IMR-90 (cell line): ENCODE results near the gene TCN1. TPM values are rescaled to one million over a fixed set of nuclear protein-coding genes. Genes with fewer than 3 reads are reported as not detected.

Experiments used
- ATAC-seq: fragments of 200-7000 bp; cut with Tn5 transposase; 2 replicates; pipeline ENCODE4 v1.9.1; 2020; ENCODE audit warnings: low read depth, mild to moderate bottlenecking, moderate library complexity
- BruUV-seq: library from RNA; stranded (reverse); fragments of 400-500 nt; replicated peaks from 2 replicates; lab custom pipeline; 2021; lab: Mats Ljungman, UMichigan
- CTCF ChIA-PET: fragments of 300-600 bp; formaldehyde crosslinking; extraction: SDS; loops from one replicate; lab custom pipeline; 2021; ENCODE audit warnings: antibody characterized with exemption; lab: Yijun Ruan, JAX
- POLR2A ChIA-PET: fragments of 300-600 bp; sonication (Branson Sonifier 250); formaldehyde crosslinking; loops from one replicate; lab custom pipeline; 2022; ENCODE audit warnings: antibody characterized with exemption; ENCODE audit not compliant: unreplicated experiment; lab: Charles Lee
- DNase-seq: peaks from one replicate; pipeline ENCODE4 v3.0.0; 2013
- H2AFZ ChIP-seq: replicated peaks from 2 replicates; pipeline ENCODE3; 2013; ENCODE audit warnings: low read length, mild to moderate bottlenecking; ENCODE audit not compliant: poor library complexity
- H2AK5ac ChIP-seq: 2 replicates; pipeline ENCODE4 v1.6.1; 2013; ENCODE audit warnings: low read depth, low read length, inconsistent platforms
- H2AK9ac ChIP-seq: replicated peaks from 2 replicates; pipeline ENCODE3; 2013; ENCODE audit warnings: mild to moderate bottlenecking, low read depth, low read length, moderate library complexity; ENCODE audit not compliant: poor library complexity
- H2BK120ac ChIP-seq: 2 replicates; pipeline ENCODE4 v1.6.1; 2013; ENCODE audit warnings: low read depth, low read length, inconsistent platforms
- H2BK15ac ChIP-seq: 3 replicates; pipeline ENCODE4 v1.6.1; 2013; ENCODE audit warnings: low read depth, low read length, inconsistent platforms
- H2BK20ac ChIP-seq: 2 replicates; pipeline ENCODE4 v1.6.1; 2013; ENCODE audit warnings: low read depth, mild to moderate bottlenecking, inconsistent platforms, low read length, moderate library complexity
- H2BK5ac ChIP-seq: 2 replicates; pipeline ENCODE4 v1.6.1; 2013; ENCODE audit warnings: mild to moderate bottlenecking, low read depth, low read length, inconsistent platforms; ENCODE audit not compliant: poor library complexity, severe bottlenecking
- H3K14ac ChIP-seq: replicated peaks from 2 replicates; pipeline ENCODE4 v1.6.1; 2013; ENCODE audit warnings: low read depth, low read length, inconsistent platforms
- H3K18ac ChIP-seq: 2 replicates; pipeline ENCODE4 v1.6.1; 2013; ENCODE audit warnings: low read depth, low read length, control low read depth
- H3K23ac ChIP-seq: 2 replicates; pipeline ENCODE4 v1.6.1; 2013; ENCODE audit warnings: low read depth, low read length, inconsistent platforms
- H3K27ac ChIP-seq: 2 replicates; pipeline ENCODE4 v1.5.1; 2013; ENCODE audit warnings: mild to moderate bottlenecking, control low read depth, low read length; ENCODE audit not compliant: insufficient read depth
- H3K27me3 ChIP-seq: 2 replicates; pipeline ENCODE4 v1.6.1; 2013; ENCODE audit warnings: low read length; ENCODE audit not compliant: control insufficient read depth, insufficient read depth
- H3K36me3 ChIP-seq: 2 replicates; pipeline ENCODE4 v1.6.1; 2013; ENCODE audit warnings: low read length, mixed read lengths; ENCODE audit not compliant: control insufficient read depth, insufficient read depth
- H3K4ac ChIP-seq: 2 replicates; pipeline ENCODE4 v1.6.1; 2013; ENCODE audit warnings: low read depth, low read length, inconsistent platforms
- H3K4me1 ChIP-seq: 2 replicates; pipeline ENCODE4 v1.6.1; 2013; ENCODE audit warnings: low read length, mixed read lengths; ENCODE audit not compliant: control insufficient read depth, insufficient read depth
- H3K4me2 ChIP-seq: 2 replicates; pipeline ENCODE4 v1.6.1; 2013; ENCODE audit warnings: low read depth, mild to moderate bottlenecking, control low read depth, low read length, moderate library complexity
- H3K4me3 ChIP-seq: 2 replicates; pipeline ENCODE4 v1.5.1; 2013; ENCODE audit warnings: low read depth, mild to moderate bottlenecking, control low read depth, low read length, moderate library complexity; ENCODE audit not compliant: insufficient read depth
- H3K56ac ChIP-seq: 2 replicates; pipeline ENCODE4 v1.6.1; 2013; ENCODE audit warnings: low read length, inconsistent platforms; ENCODE audit not compliant: insufficient read depth; ENCODE audit errors: extremely low read depth
- H3K79me1 ChIP-seq, 2 experiments: 2 replicates each; pipeline ENCODE4 v1.6.1; 2013; ENCODE audit warnings: low read length in 2 of 2, inconsistent platforms in 1 of 2, low read depth in 1 of 2
- H3K9ac ChIP-seq: 2 replicates; pipeline ENCODE4 v1.6.1; 2013; ENCODE audit warnings: low read depth, low read length, control low read depth
- H3K9me1 ChIP-seq: 2 replicates; pipeline ENCODE4 v1.6.1; 2013; ENCODE audit warnings: low read length, inconsistent platforms; ENCODE audit not compliant: insufficient read depth
- H3K9me3 ChIP-seq: 2 replicates; pipeline ENCODE4 v1.6.1; 2013; ENCODE audit warnings: low read length; ENCODE audit not compliant: control insufficient read depth, insufficient read depth
- H4K20me1 ChIP-seq: 2 replicates; pipeline ENCODE4 v1.6.1; 2013; ENCODE audit warnings: low read length, inconsistent platforms; ENCODE audit not compliant: insufficient read depth
- H4K5ac ChIP-seq: 2 replicates; pipeline ENCODE4 v1.6.1; 2013; ENCODE audit warnings: mild to moderate bottlenecking, low read depth, low read length, control low read depth
- H4K8ac ChIP-seq, 2 experiments: 2 replicates each; pipeline ENCODE4 v1.6.1; 2013; ENCODE audit warnings: low read depth in 2 of 2, low read length in 2 of 2, control low read depth in 1 of 2, inconsistent platforms in 1 of 2
- H4K91ac ChIP-seq: 2 replicates; pipeline ENCODE4 v1.6.1; 2013; ENCODE audit warnings: low read depth, low read length, inconsistent platforms; ENCODE audit not compliant: insufficient read depth
- BHLHE40 ChIP-seq: fragments of 150-350 bp; IDR thresholded peaks from 2 replicates; pipeline ENCODE4 v1.6.1; 2016; ENCODE audit warnings: mild to moderate bottlenecking, low read depth, low read length
- CEBPB ChIP-seq: IDR thresholded peaks from 2 replicates; pipeline ENCODE4 v1.6.1; 2012; ENCODE audit warnings: low read depth, low read length, improper control_type of control experiment
- CTCF ChIP-seq: conservative IDR thresholded peaks from 2 replicates; pipeline ENCODE4 v1.5.1; 2012; ENCODE audit warnings: mild to moderate bottlenecking, low read depth, low read length, improper control_type of control experiment
- ELK1 ChIP-seq: fragments of 150-350 bp; IDR thresholded peaks from 2 replicates; pipeline ENCODE4 v1.6.1; 2016; ENCODE audit warnings: low read depth, mild to moderate bottlenecking, low read length, moderate library complexity, borderline replicate concordance
- FOS ChIP-seq: fragments of 150-350 bp; IDR thresholded peaks from 2 replicates; pipeline ENCODE4 v1.6.1; 2016; ENCODE audit warnings: low read depth, low read length
- MAFK ChIP-seq: IDR thresholded peaks from 2 replicates; pipeline ENCODE4 v1.6.1; 2012; ENCODE audit warnings: low read depth, low read length, improper control_type of control experiment
- MAZ ChIP-seq: IDR thresholded peaks from 2 replicates; pipeline ENCODE4 v1.6.1; 2012; ENCODE audit warnings: low read depth, mild to moderate bottlenecking, low read length, improper control_type of control experiment, moderate library complexity, borderline replicate concordance
- MXI1 ChIP-seq: IDR thresholded peaks from 2 replicates; pipeline ENCODE4 v1.6.1; 2012; ENCODE audit warnings: low read depth, mild to moderate bottlenecking, low read length, moderate library complexity, borderline replicate concordance
- NFE2L2 ChIP-seq: fragments of 150-350 bp; IDR thresholded peaks from 2 replicates; pipeline ENCODE4 v1.6.1; 2016; ENCODE audit warnings: low read depth, mild to moderate bottlenecking, low read length
- POLR2A ChIP-seq: IDR thresholded peaks from 2 replicates; pipeline ENCODE4 v1.6.1; 2012; ENCODE audit warnings: mild to moderate bottlenecking, low read depth, low read length
- RAD21 ChIP-seq: IDR thresholded peaks from 2 replicates; pipeline ENCODE4 v1.6.1; 2012; ENCODE audit warnings: low read length, improper control_type of control experiment
- RCOR1 ChIP-seq: IDR thresholded peaks from 2 replicates; pipeline ENCODE4 v1.6.1; 2012; ENCODE audit warnings: mild to moderate bottlenecking, low read length, improper control_type of control experiment; ENCODE audit not compliant: insufficient replicate concordance
- RFX5 ChIP-seq: IDR thresholded peaks from 2 replicates; pipeline ENCODE4 v1.8.0; 2012; ENCODE audit warnings: low read depth, mild to moderate bottlenecking, low read length, moderate library complexity
- SMC3 ChIP-seq: fragments of 150-350 bp; IDR thresholded peaks from 2 replicates; pipeline ENCODE4 v1.6.1; 2016; ENCODE audit warnings: low read depth, mild to moderate bottlenecking, antibody characterized with exemption, low read length, moderate library complexity
- USF2 ChIP-seq: fragments of 150-350 bp; IDR thresholded peaks from 2 replicates; pipeline ENCODE4 v1.6.1; 2017; ENCODE audit warnings: mild to moderate bottlenecking, antibody characterized with exemption, low read length, low read depth
- WGBS, 2 experiments: methylation state at CpG; one replicate each; pipeline versions ENCODE4 v1.1.5 to v1.1.7; 2013; ENCODE audit warnings: missing lambda C conversion rate in 2 of 2; ENCODE audit not compliant: insufficient read length in 1 of 2; ENCODE audit errors: extremely low coverage in 2 of 2; 5-methylcytosine and 5-hydroxymethylcytosine counted together
- dilution Hi-C: fragments of 300-500 bp; cut with HindIII; formaldehyde crosslinking; loops from one replicate; pipeline ENCODE4 v1.14.3; 2018; ENCODE audit warnings: low sequenced_read_pairs; ENCODE audit not compliant: unreplicated experiment
- in situ Hi-C: fragments of 300-500 bp; cut with MboI; formaldehyde crosslinking; loops from 3 replicates; pipeline ENCODE4 v1.14.3; 2019; ENCODE audit warnings: low sequenced_read_pairs, inconsistent platforms, mixed read lengths
- intact Hi-C: fragments of 100-400 bp; cut with micrococcal nuclease; formaldehyde crosslinking; loops from 2 replicates; pipeline ENCODE4 v1.10.0; 2022
- polyA plus RNA-seq, 3 experiments: library from polyadenylated mRNA; depleted of rRNA; stranded (reverse); fragments of >200 nt; gene quantifications; 2 replicates each; pipeline ENCODE4 v1.2.3, GENCODE V29; 2012; ENCODE audit warnings: low replicate concordance in 1 of 3
- total RNA-seq: library from RNA; depleted of rRNA; stranded (reverse); fragments of >200 nt; gene quantifications from 2 replicates; pipeline ENCODE4 v1.2.3, GENCODE V29; 2012

Gene TCN1
- total and polyA plus RNA-seq, 2 of the 4 experiments (the other 2 are of a cell fraction), result not detected

- no peak overlapping the region for H4K5ac ChIP-seq
- H2BK120ac ChIP-seq, result no peak overlapping the region
- no peaks in the 10 kb centered on the region for H3K4me1 ChIP-seq
- DNase-seq (no peak), ATAC-seq (no peak)
- H2BK5ac ChIP-seq, result no peak overlapping the region
- H2AFZ ChIP-seq, result no peak overlapping the region
- H3K23ac ChIP-seq, result no peak overlapping the region
- no peak overlapping the region for H4K91ac ChIP-seq
- dilution Hi-C loops (no loop called here), intact Hi-C loops (no loop called here), in situ Hi-C loops (no loop called here)
- H4K8ac ChIP-seq, result no peak overlapping the region
- no peaks in the 10 kb centered on the region for H4K20me1 ChIP-seq
- H3K18ac ChIP-seq, result no peak overlapping the region
- no peak for TF ChIP-seq RAD21
- no peak for TF ChIP-seq POLR2A
- no peak for TF ChIP-seq MXI1
- no peak for TF ChIP-seq SMC3
- TF ChIP-seq CTCF, result no peak
- no peak for TF ChIP-seq CEBPB
- TF ChIP-seq MAFK, result no peak
- TF ChIP-seq RCOR1, result no peak
- no peak for TF ChIP-seq NFE2L2
- TF ChIP-seq RFX5, result no peak
- no peak for TF ChIP-seq FOS
- TF ChIP-seq USF2, result no peak
- TF ChIP-seq MAZ, result no peak
- TF ChIP-seq ELK1, result no peak
- no peak for TF ChIP-seq BHLHE40
- WGBS, 2 experiments, result no CpG with 5 or more reads among the region's 1 CpG
- H3K4me2 ChIP-seq, result no peak overlapping the region
- no peak overlapping the region for H3K4me3 ChIP-seq
- POLR2A ChIA-PET, result no interaction called here
- CTCF ChIA-PET, result no interaction called here
- H3K79me1 ChIP-seq, result no peaks in the 10 kb centered on the region
- H2BK15ac ChIP-seq, result no peak overlapping the region
- H3K27ac ChIP-seq, result no peak overlapping the region
- no peaks in the 10 kb centered on the region for H3K9me3 ChIP-seq
- H3K56ac ChIP-seq, result no peak overlapping the region
- H3K14ac ChIP-seq, result no peak overlapping the region
- no peak overlapping the region for H2BK20ac ChIP-seq
- H3K9me1 ChIP-seq, result no peaks in the 10 kb centered on the region
- H3K36me3 ChIP-seq, result no peaks in the 10 kb centered on the region
- H3K9ac ChIP-seq, result no peak overlapping the region
- no peak overlapping the region for H2AK9ac ChIP-seq
- BruUV-seq, result no TSS peak
- no peak overlapping the region for H2AK5ac ChIP-seq
- H3K27me3 ChIP-seq, result no peaks in the 10 kb centered on the region
- no peak overlapping the region for H3K4ac ChIP-seq
Observed at GRCh38 chr11:59879567-59879966, 13.3 kb upstream of the TCN1 start.
